H1 (cell line): ENCODE measurements around the gene LBH.

Experiments
- EP300 ChIP-seq, 2 experiments: IDR thresholded peaks; 1 replicate in 1 of 2; 2 replicates in 1 of 2; pipeline ENCODE4 v1.6.1; 2011 to 2012; ENCODE audit warnings: low read depth in 2 of 2, low read length in 2 of 2, mild to moderate bottlenecking in 2 of 2, borderline replicate concordance in 1 of 2, inconsistent platforms in 1 of 2, moderate library complexity in 1 of 2
- GABPA ChIP-seq: IDR thresholded peaks from 2 replicates; pipeline ENCODE4 v1.6.1; 2011; ENCODE audit warnings: mild to moderate bottlenecking, low read length, moderate library complexity, borderline replicate concordance; ENCODE audit not compliant: insufficient read depth
- POLR2A ChIP-seq, 2 experiments: IDR thresholded peaks; 1 replicate in 1 of 2; 2 replicates in 1 of 2; pipeline ENCODE4 v1.6.1; 2011; ENCODE audit warnings: low read depth in 2 of 2, low read length in 2 of 2, mild to moderate bottlenecking in 2 of 2; ENCODE audit errors: control extremely low read depth in 1 of 2
- TF ChIP-seq, protein P1 (sequence below), 3 experiments: IDR thresholded peaks; 1 replicate in 2 of 3; 2 replicates in 1 of 3; pipeline versions ENCODE4 v1.5.1 to v1.6.1; 2011; ENCODE audit warnings: low read length in 3 of 3, mild to moderate bottlenecking in 3 of 3, inconsistent platforms in 2 of 3, low read depth in 1 of 3, moderate library complexity in 1 of 3; ENCODE audit not compliant: insufficient read depth in 1 of 3; ENCODE audit errors: control extremely low read depth in 1 of 3
- TF ChIP-seq, protein P2 (sequence below): IDR thresholded peaks from 2 replicates; pipeline ENCODE4 v1.6.1; 2012; ENCODE audit warnings: inconsistent platforms

DNA sequence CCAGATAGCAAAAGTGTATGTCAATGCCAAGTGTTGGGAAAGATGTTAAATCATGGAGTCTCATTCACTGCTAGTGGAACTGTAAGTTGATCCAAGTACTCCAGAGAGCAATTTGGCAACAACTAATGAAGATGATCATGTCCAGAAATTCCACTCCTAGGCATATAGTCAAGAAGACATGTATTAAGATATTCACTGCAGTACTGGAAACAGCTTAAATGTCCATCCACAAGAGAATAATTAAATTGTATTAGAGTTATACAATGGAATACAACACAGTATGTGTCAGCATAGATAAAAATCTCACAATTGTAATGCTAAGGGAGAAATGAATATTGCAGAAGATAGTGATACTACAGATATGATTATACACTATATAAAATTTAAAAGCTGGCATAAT, 15.2 kb upstream of the LBH start:
- TF ChIP-seq, protein P1, sequence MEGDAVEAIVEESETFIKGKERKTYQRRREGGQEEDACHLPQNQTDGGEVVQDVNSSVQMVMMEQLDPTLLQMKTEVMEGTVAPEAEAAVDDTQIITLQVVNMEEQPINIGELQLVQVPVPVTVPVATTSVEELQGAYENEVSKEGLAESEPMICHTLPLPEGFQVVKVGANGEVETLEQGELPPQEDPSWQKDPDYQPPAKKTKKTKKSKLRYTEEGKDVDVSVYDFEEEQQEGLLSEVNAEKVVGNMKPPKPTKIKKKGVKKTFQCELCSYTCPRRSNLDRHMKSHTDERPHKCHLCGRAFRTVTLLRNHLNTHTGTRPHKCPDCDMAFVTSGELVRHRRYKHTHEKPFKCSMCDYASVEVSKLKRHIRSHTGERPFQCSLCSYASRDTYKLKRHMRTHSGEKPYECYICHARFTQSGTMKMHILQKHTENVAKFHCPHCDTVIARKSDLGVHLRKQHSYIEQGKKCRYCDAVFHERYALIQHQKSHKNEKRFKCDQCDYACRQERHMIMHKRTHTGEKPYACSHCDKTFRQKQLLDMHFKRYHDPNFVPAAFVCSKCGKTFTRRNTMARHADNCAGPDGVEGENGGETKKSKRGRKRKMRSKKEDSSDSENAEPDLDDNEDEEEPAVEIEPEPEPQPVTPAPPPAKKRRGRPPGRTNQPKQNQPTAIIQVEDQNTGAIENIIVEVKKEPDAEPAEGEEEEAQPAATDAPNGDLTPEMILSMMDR (IDR thresholded peaks at IDR 0.05; ENCODE audit: control extremely low read depth in 1 of 3, insufficient read depth in 1 of 3, low read depth in 1 of 3, low read length in 3 of 3) = no peak
- no peak for TF ChIP-seq POLR2A (IDR thresholded peaks at IDR 0.05; ENCODE audit: control extremely low read depth in 1 of 2, low read depth in 2 of 2, low read length in 2 of 2)
- no peak for TF ChIP-seq EP300 (IDR thresholded peaks at IDR 0.05; ENCODE audit: borderline replicate concordance in 1 of 2, low read depth in 2 of 2, low read length in 2 of 2)
- TF ChIP-seq, protein P2, sequence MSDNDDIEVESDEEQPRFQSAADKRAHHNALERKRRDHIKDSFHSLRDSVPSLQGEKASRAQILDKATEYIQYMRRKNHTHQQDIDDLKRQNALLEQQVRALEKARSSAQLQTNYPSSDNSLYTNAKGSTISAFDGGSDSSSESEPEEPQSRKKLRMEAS = no peak
- TF ChIP-seq GABPA = no peak
